Neuronal stem cell (in vitro differentiated cells): Measurements from ENCODE around the gene SHISA7.

Experiments
- DNase-seq: peaks from one replicate; pipeline ENCODE4 v3.0.0-alpha.2; 2013; ENCODE audit warnings: low spot score
- H2AFZ ChIP-seq: one replicate; pipeline ENCODE4 v1.6.1; 2013; ENCODE audit warnings: mild to moderate bottlenecking, low read length, inconsistent platforms
- H2AK5ac ChIP-seq: 2 replicates; pipeline ENCODE4 v1.6.1; 2013; ENCODE audit warnings: low read depth, mild to moderate bottlenecking, inconsistent platforms, low read length, moderate library complexity, mixed read lengths
- H2BK120ac ChIP-seq: 2 replicates; pipeline ENCODE4 v1.6.1; 2013; ENCODE audit warnings: low read depth, mild to moderate bottlenecking, inconsistent platforms, low read length, moderate library complexity, mixed read lengths
- H2BK12ac ChIP-seq: one replicate; pipeline ENCODE4 v1.6.1; 2013; ENCODE audit warnings: low read length, inconsistent platforms
- H2BK15ac ChIP-seq: 2 replicates; pipeline ENCODE4 v1.6.1; 2013; ENCODE audit warnings: mild to moderate bottlenecking, low read length, inconsistent platforms, mixed read lengths
- H2BK5ac ChIP-seq: one replicate; pipeline ENCODE4 v1.6.1; 2013; ENCODE audit warnings: inconsistent platforms, mild to moderate bottlenecking, low read length, moderate library complexity
- H3K14ac ChIP-seq: one replicate; pipeline ENCODE4 v1.6.1; 2013; ENCODE audit warnings: low read length, inconsistent platforms
- H3K18ac ChIP-seq: 2 replicates; pipeline ENCODE4 v1.6.1; 2013; ENCODE audit warnings: low read length, inconsistent platforms
- H3K23ac ChIP-seq: 2 replicates; pipeline ENCODE4 v1.6.1; 2013; ENCODE audit warnings: low read depth, mild to moderate bottlenecking, mixed read lengths, low read length, inconsistent platforms; ENCODE audit not compliant: poor library complexity
- H3K27ac ChIP-seq: replicated peaks from 3 replicates; pipeline ENCODE4 v1.5.1; 2013; ENCODE audit warnings: low read length, inconsistent platforms
- H3K27me3 ChIP-seq, 3 experiments: 2 replicates each; pipeline ENCODE4 v1.6.1; 2013; ENCODE audit warnings: low read length in 3 of 3, mild to moderate bottlenecking in 2 of 3, inconsistent platforms in 1 of 3, low read depth in 1 of 3, mixed read lengths in 1 of 3, moderate library complexity in 1 of 3; ENCODE audit not compliant: control insufficient read depth in 3 of 3, insufficient read depth in 3 of 3
- H3K36me3 ChIP-seq, 2 donors: replicated peaks in 1 of 2; 2 replicates each; pipeline ENCODE4 v1.6.1; 2013; ENCODE audit warnings: low read length in 2 of 2; ENCODE audit not compliant: control insufficient read depth in 2 of 2, insufficient read depth in 2 of 2
- H3K4ac ChIP-seq: 2 replicates; pipeline ENCODE4 v1.6.1; 2013; ENCODE audit warnings: inconsistent platforms, mild to moderate bottlenecking, low read length, moderate library complexity
- H3K4me1 ChIP-seq, 2 donors: 1 replicate in 1 of 2; 2 replicates in 1 of 2; pipeline ENCODE4 v1.6.1; 2013; ENCODE audit warnings: low read length in 2 of 2, low read depth in 1 of 2; ENCODE audit not compliant: control insufficient read depth in 2 of 2, insufficient read depth in 1 of 2
- H3K4me2 ChIP-seq: one replicate; pipeline ENCODE4 v1.6.1; 2013; ENCODE audit warnings: mild to moderate bottlenecking, low read length, inconsistent platforms; ENCODE audit not compliant: insufficient read depth, poor library complexity, severe bottlenecking
- H3K4me3 ChIP-seq, 2 donors: 2 replicates each; pipeline ENCODE4 v1.5.1; 2013; ENCODE audit warnings: low read length in 2 of 2, mild to moderate bottlenecking in 2 of 2, inconsistent platforms in 1 of 2, moderate library complexity in 1 of 2
- H3K79me1 ChIP-seq: one replicate; pipeline ENCODE4 v1.6.1; 2013; ENCODE audit warnings: low read depth, mild to moderate bottlenecking, inconsistent platforms, low read length, moderate library complexity
- H3K9ac ChIP-seq: one replicate; pipeline ENCODE4 v1.6.1; 2013; ENCODE audit warnings: mild to moderate bottlenecking, low read depth, low read length, inconsistent platforms; ENCODE audit not compliant: poor library complexity
- H3K9me3 ChIP-seq, 2 donors: replicated peaks in 1 of 2; 2 replicates each; pipeline versions ENCODE3 to v1.6.1; 2013; ENCODE audit warnings: low read length in 2 of 2, mild to moderate bottlenecking in 2 of 2, inconsistent platforms in 1 of 2, low read depth in 1 of 2, mixed read lengths in 1 of 2, moderate library complexity in 1 of 2; ENCODE audit not compliant: control insufficient read depth in 2 of 2, insufficient read depth in 1 of 2
- H4K8ac ChIP-seq: one replicate; pipeline ENCODE4 v1.6.1; 2013; ENCODE audit warnings: low read depth, mild to moderate bottlenecking, inconsistent platforms, low read length, moderate library complexity
- H4K91ac ChIP-seq: one replicate; pipeline ENCODE4 v1.6.1; 2013; ENCODE audit warnings: low read length, low read depth, mild to moderate bottlenecking, inconsistent platforms; ENCODE audit not compliant: poor library complexity
- WGBS, 2 donors: extraction: QIAGEN DNeasy Blood & Tissue Kit; methylation state at CpG; one replicate each; pipeline ENCODE4 v1.1.7; 2013; ENCODE audit warnings: missing lambda C conversion rate in 2 of 2, mixed read lengths in 1 of 2; ENCODE audit not compliant: insufficient read length in 2 of 2, insufficient replicate concordance in 1 of 2; ENCODE audit errors: extremely low coverage in 2 of 2; 5-methylcytosine and 5-hydroxymethylcytosine counted together

Gene SHISA7

GRCh38 chr19:55464039-55464661 is 21.1 kb upstream of the SHISA7 start:
- DNase-seq = no peak
- Histone ChIP-seq H4K8ac (peak overlapping the region; percentile 86), H2BK120ac (peak overlapping the region; percentile 95)

GRCh38 chr19:55463583-55464031 is 20.5 kb upstream of the SHISA7 start:
- Histone ChIP-seq H4K91ac (peak overlapping the region; percentile 61), H4K8ac (peak overlapping the region; percentile 74), H3K36me3 (no peaks in the 10 kb centered on the region), H3K27ac (no peak overlapping the region), H2BK120ac (peak overlapping the region; percentile 95), H3K27me3 (peaks cover 0 to 40% (median 0%) of the 10 kb centered on the region in 3 experiments), H3K9me3 (peaks cover 0 to 4% of the 10 kb centered on the region in 2 donors), H3K79me1 (no peaks in the 10 kb centered on the region), H3K14ac (peak overlapping the region; percentile 90), H2BK12ac (peak overlapping the region; percentile 82), H2BK15ac (peak overlapping the region; percentile 95), H3K4ac (peak overlapping the region; percentile 19), H3K9ac (peak overlapping the region; percentile 66), H3K4me2 (no peak overlapping the region), H3K4me1 (peaks cover 17 to 36% of the 10 kb centered on the region in 2 donors), H2BK5ac (peak overlapping the region; percentile 89), H3K4me3 (no peak overlapping the region), H3K23ac (peak overlapping the region; percentile 61), H2AK5ac (peak overlapping the region; percentile 98), H3K18ac (peak overlapping the region; percentile 95), H2AFZ (no peak overlapping the region)
- no CpG with 5 or more reads among the region's 15 CpGs for WGBS, 2 donors
- DNase-seq = no peak

More at GRCh38 chr19:55464039-55464661, 21.1 kb upstream of the SHISA7 start:
- Histone ChIP-seq H2AFZ (peak overlapping the region; percentile 53), H4K91ac (peak overlapping the region; percentile 89), H3K36me3 (no peaks in the 10 kb centered on the region), H3K4me1 (peaks cover 17 to 36% of the 10 kb centered on the region in 2 donors), H3K9me3 (peaks cover 0 to 4% of the 10 kb centered on the region in 2 donors), H2BK5ac (peak overlapping the region; percentile 89), H3K4me2 (peak overlapping the region; percentile 48), H3K4me3 (no peak overlapping the region), H2BK15ac (peak overlapping the region; percentile 95), H3K4ac (peak overlapping the region; percentile 94), H3K18ac (peak overlapping the region; percentile 95), H3K9ac (no peak overlapping the region), H3K79me1 (no peaks in the 10 kb centered on the region), H2BK12ac (peak overlapping the region; percentile 82), H2AK5ac (peak overlapping the region; percentile 98), H3K27ac (peak overlapping the region; percentile 56), H3K14ac (peak overlapping the region; percentile 91), H3K27me3 (peaks cover 0 to 40% (median 0%) of the 10 kb centered on the region in 3 experiments), H3K23ac (peak overlapping the region; percentile 47)
- no CpG with 5 or more reads among the region's 23 CpGs for WGBS, 2 donors

- H3K14ac ChIP-seq = no peak overlapping the region
- no peak overlapping the region for H2BK12ac ChIP-seq
- peak overlapping the region; percentile 89 for H2BK5ac ChIP-seq
- H3K4me2 ChIP-seq = no peak overlapping the region
- peak overlapping the region; percentile 95 for H3K18ac ChIP-seq
- no peak overlapping the region for H3K4ac ChIP-seq
- H3K23ac ChIP-seq = no peak overlapping the region
- no peak overlapping the region for H4K91ac ChIP-seq
- no peaks in the 10 kb centered on the region for H3K36me3 ChIP-seq
- H2AK5ac ChIP-seq = peak overlapping the region; percentile 98
- H4K8ac ChIP-seq = no peak overlapping the region
- peaks cover 0 to 40% (median 0%) of the 10 kb centered on the region in 3 experiments for H3K27me3 ChIP-seq
- no peak overlapping the region for H3K9ac ChIP-seq
- peak overlapping the region; percentile 95 for H2BK15ac ChIP-seq
- no CpG with 5 or more reads among the region's 11 CpGs for WGBS, 2 donors
- H3K79me1 ChIP-seq = no peaks in the 10 kb centered on the region
- peak overlapping the region; percentile 95 for H2BK120ac ChIP-seq
- DNase-seq = no peak
- no peak overlapping the region for H3K4me3 ChIP-seq
- H3K27ac ChIP-seq = no peak overlapping the region
- H3K4me1 ChIP-seq = peaks cover 20 to 36% of the 10 kb centered on the region in 2 donors
- H3K9me3 ChIP-seq = peaks cover 0 to 4% of the 10 kb centered on the region in 2 donors
- peak overlapping the region; percentile 27 for H2AFZ ChIP-seq
These were observed 19.6 kb upstream of the SHISA7 start for GRCh38 chr19:55462722-55463121.

GRCh38 chr19:55461974-55462626 is 19.0 kb upstream of the SHISA7 start:
- H3K36me3 ChIP-seq = no peaks in the 10 kb centered on the region
- H3K9me3 ChIP-seq = peaks cover 0 to 4% of the 10 kb centered on the region in 2 donors
- H3K27me3 ChIP-seq = peaks cover 0 to 36% (median 0%) of the 10 kb centered on the region in 3 experiments
- H2BK5ac ChIP-seq = no peak overlapping the region
- peaks cover 20 to 36% of the 10 kb centered on the region in 2 donors for H3K4me1 ChIP-seq
- H3K14ac ChIP-seq = no peak overlapping the region
- peak overlapping the region; percentile 73 for H3K18ac ChIP-seq
- WGBS, 2 donors = no CpG with 5 or more reads among the region's 27 CpGs
- no peak overlapping the region for H3K4ac ChIP-seq
- H3K9ac ChIP-seq = no peak overlapping the region
- H4K8ac ChIP-seq = no peak overlapping the region
- H3K79me1 ChIP-seq = no peaks in the 10 kb centered on the region
- H3K4me3 ChIP-seq = peak overlapping the region; percentile 43 to 67
- DNase-seq = no peak
- H2BK120ac ChIP-seq = no peak overlapping the region
- peak overlapping the region; percentile 95 for H2BK15ac ChIP-seq
- no peak overlapping the region for H2BK12ac ChIP-seq
- peak overlapping the region; percentile 82 for H2AK5ac ChIP-seq
- H3K4me2 ChIP-seq = peak overlapping the region; percentile 78
- peak overlapping the region; percentile 5 for H3K23ac ChIP-seq
- peak overlapping the region; percentile 80 for H2AFZ ChIP-seq
- no peak overlapping the region for H3K27ac ChIP-seq
- H4K91ac ChIP-seq = no peak overlapping the region
